GM12874 (cell line): ENCODE measurements around the gene SMU1.

Source experiments
- TF ChIP-seq, protein P1 (sequence below): IDR thresholded peaks from 2 replicates; pipeline ENCODE4 v1.5.1; 2011; ENCODE audit warnings: low read depth, mild to moderate bottlenecking, control low read depth, low read length, moderate library complexity; ENCODE audit not compliant: insufficient read depth

Gene SMU1

GRCh38 chr9:33117306-33117705 is 40.8 kb upstream of the SMU1 start:
- TF ChIP-seq, protein P1, sequence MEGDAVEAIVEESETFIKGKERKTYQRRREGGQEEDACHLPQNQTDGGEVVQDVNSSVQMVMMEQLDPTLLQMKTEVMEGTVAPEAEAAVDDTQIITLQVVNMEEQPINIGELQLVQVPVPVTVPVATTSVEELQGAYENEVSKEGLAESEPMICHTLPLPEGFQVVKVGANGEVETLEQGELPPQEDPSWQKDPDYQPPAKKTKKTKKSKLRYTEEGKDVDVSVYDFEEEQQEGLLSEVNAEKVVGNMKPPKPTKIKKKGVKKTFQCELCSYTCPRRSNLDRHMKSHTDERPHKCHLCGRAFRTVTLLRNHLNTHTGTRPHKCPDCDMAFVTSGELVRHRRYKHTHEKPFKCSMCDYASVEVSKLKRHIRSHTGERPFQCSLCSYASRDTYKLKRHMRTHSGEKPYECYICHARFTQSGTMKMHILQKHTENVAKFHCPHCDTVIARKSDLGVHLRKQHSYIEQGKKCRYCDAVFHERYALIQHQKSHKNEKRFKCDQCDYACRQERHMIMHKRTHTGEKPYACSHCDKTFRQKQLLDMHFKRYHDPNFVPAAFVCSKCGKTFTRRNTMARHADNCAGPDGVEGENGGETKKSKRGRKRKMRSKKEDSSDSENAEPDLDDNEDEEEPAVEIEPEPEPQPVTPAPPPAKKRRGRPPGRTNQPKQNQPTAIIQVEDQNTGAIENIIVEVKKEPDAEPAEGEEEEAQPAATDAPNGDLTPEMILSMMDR = no peak

DNA sequence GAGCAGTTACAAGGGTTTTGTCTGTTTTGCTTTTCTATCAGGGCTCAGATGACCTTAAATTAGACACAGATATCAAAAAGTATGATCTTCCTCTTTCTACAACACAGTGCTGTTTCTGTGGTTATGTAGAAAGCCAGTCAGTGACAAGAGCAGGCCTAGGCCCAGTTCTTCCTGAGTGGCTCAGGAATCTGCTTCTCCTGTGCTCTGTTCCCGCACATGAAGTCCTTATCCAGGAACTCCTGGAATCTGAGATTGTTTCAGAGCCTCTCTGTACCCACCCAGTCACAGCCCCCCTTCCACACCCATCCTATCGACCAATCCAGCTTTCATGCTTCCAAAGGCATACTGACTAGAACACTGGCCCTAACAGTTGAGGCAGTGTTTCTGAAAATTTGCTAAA is 40.4 kb upstream of the SMU1 start:
- TF ChIP-seq, protein P1 = no peak

- TF ChIP-seq, protein P1 = no peak
These were observed 38.3 kb upstream of the SMU1 start for GRCh38 chr9:33114746-33115145.

DNA sequence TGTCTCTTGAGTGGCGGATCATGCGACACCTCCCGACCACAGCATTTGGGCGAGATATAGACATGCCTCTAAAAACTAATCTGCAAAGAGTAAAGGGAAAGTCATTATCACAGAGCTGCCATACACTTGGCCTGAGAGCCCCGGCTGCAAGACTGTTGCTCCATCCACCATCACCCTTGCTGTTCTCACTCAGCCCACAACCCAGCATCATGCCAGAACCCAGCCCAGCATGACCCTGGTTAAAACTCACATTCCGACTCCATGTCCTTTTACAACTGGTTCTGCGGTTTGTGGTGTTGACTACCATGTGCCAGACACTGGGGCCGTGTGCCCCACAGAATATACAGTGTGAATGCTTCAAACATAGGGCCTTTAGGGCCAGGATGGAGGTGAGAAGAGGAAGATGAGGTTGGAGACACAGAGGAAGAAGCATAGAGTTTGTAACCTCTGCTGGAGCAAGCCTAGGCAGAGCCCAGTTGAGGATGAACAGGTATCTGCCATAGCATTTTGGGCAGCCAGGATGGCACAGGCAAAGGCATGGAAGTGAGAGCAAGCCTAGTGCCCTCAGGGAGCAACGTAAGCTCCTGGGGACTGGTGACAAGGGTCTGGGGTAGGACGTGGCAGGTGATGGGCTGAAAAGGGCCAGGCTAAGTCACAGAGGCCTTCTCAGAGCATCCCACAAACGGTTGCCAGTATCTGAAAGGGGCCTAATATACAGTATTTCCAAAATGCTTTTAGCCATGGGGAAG is 37.5 kb upstream of the SMU1 start:
- TF ChIP-seq, protein P1 = no peak

DNA sequence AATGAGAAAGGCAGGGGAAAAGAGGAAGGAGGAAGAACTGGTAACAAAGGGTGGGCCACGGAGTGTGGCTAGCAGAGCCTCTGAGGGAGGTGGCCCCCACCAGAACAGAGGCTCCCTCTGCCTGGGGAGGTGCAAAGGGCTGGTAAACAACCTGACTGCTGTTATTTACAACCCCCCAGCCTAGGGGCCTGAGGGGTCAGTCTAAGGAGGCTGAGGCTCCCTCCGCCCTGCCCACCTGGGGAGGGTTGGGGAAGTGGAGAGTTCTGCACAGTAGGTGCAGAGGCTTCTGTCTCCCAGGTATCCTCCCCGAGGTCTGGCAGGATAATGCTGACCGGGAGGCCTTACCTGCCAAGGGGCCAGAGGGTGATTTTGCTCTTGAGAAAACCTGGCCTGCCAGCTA is 35.6 kb upstream of the SMU1 start:
- TF ChIP-seq, protein P1 = no peak

- TF ChIP-seq, protein P1 = no peak
These were observed 35.2 kb upstream of the SMU1 start for GRCh38 chr9:33111631-33112030.

GRCh38 chr9:33110686-33111085 is 34.2 kb upstream of the SMU1 start:
- TF ChIP-seq, protein P1 = no peak
